Glomerular visceral epithelial cell (primary cell): ENCODE results near the gene NOL8.

ENCODE experiments used
- DNase-seq: peaks from one replicate; pipeline ENCODE4 v3.0.0-alpha.2; 2016; ENCODE audit errors: extremely low spot score

The NOL8 gene

GRCh38 chr9:92312887-92313623 is 12.1 kb downstream of the NOL8 start:
- no peak for DNase-seq

DNA sequence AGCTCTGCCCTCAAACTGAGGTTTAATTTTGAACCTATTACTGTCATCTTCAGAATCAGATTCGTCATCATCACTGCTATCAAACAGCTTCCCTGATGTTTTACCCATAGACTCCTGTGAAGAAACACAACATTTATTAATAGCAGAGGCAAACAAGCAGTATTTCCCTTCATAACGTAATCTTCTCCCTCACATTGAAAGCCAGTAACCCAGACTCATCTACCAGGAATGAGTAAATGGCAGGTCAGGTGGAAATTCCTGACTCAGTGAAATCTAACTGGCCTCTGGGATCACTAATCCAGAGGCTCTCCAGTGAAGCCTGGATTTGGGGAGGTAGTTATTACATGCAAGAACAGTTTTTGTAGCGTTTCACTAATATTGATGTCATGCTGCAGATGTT is 14.6 kb downstream of the NOL8 start:
- DNase-seq, result no peak

GRCh38 chr9:92308893-92309292 is 16.3 kb downstream of the NOL8 start:
- no peak for DNase-seq

DNA sequence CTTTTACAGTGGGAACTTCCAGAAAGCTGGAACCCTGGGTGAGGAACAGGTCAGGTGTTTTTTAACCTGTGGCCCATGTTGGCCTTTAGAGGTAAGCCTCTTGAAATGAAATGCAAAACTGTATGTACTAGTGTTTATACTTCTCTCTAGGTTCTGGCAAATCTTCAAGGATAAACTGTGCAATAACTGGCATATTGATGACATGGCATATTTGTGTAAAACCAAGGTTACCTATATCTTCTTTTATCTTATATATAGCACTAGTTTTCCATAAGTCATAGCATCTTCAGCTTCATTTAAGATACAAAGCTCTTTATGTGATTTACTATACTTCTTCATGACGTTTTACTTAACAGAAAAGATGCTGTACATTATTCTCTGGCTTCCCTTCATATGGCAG is 24.2 kb downstream of the NOL8 start:
- no peak for DNase-seq

DNA sequence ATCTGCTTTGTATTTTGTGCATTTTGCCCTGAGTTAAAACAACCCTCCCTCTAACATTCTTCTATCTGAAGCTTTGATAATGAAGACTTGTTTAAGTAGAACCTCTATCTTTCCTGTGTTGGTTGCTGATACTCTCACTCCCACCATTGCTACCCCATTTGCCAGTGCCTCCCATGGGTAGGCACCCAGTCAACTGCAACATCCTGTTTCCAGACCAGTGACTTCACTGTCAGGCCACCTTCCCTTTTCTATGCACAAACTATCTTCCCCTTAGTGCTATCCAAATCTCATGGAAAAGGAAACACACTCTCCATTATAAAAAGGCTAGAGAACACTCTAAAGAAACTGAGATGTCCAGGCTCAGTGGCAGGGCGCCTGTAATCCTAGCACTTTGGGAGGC is 26.0 kb downstream of the NOL8 start:
- DNase-seq, result no peak

GRCh38 chr9:92298036-92298435 is 27.1 kb downstream of the NOL8 start:
- no peak for DNase-seq

DNA sequence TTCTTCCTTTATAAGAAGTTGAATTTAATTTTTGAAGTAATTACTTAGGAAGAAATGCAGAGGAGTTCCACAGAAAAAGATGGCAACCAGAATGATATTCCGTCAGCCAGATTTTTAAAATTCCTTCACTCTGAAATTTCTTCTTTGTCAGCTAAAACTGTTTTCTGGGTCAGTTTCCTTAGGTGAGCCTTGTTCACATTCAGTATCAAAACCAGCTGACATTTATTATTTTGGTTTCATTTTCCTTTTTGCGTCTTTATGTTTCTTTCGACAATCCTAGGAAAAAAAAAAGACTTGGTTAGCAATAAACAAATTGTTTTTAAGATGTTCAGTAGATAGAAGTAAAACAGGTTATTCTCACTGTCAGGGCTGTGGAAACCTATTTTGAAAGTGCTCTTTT is 27.5 kb downstream of the NOL8 start:
- no peak for DNase-seq

- DNase-seq, result no peak
Observed at GRCh38 chr9:92295827-92296258, 29.3 kb downstream of the NOL8 start.

- DNase-seq, result no peak
Observed at GRCh38 chr9:92295240-92295790, 29.8 kb downstream of the NOL8 start.

DNA sequence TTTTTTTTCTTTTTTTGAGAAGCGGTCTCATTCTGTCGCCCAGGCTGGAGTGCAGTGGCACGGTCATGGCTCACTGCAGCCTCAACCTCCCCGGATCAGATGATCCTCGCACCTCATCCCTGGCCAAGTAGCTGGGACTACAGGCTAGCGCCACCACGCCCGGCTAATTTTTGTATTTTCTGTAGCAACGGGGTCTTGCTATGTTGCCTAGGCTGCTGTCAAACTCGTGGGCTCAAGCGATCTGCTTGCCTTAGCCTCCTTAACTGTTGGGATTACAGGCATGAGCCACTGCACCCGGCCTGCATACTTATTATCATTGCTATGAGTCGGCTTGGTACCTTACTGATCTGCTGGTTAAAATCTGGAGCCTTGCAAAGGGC is 30.9 kb downstream of the NOL8 start:
- peak; percentile 21 for DNase-seq

DNA sequence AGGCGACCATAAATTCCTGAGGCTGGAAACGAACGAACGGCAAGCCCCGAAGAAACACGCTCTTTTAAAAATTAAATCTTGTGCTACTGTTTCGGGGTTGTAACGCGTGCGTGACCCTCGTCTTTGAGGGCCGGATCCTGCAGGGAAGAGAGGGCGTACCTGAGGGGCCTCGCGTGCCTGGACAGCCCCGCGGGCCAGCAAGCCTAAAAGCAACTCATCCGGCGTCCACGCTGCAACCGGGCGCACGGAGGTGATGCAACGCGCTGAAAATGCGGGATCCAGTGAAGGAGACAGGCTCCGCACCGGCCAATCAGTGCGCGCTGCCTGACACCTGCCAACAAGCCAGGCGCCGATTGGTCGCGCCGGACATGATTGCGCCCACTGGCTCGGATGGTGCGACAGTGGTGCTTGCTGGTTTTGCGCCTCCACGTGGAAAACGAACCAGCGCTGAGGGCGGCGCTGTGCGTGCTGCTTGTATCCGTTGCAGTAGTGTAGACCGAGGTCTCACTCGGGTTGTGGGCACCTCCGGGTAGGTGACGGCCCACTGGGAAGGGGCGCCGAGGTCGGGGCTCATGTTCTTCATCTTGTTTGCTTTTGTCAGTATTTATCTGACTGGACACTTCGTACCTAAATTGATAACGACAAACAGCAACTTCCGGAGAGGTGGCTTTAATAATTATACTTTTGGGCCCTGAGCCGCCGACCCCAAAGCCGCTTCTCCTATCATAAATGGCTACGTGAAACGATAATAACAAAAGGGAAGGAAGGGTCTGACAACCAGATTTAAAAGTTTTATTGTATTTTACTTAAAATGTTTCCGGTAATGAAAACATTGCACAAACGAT is 31.5 kb downstream of the NOL8 start, which contains the start of gene IARS1:
Gene IARS1, minus strand, starts transcription at position 246 of the 845 bp plus-strand sequence. CDS start 4,278 bp downstream, outside the sequence.
- peak; percentile 98 for DNase-seq

GRCh38 chr9:92293075-92293354 is 32.1 kb downstream of the NOL8 start:
- DNase-seq, result no peak

DNA sequence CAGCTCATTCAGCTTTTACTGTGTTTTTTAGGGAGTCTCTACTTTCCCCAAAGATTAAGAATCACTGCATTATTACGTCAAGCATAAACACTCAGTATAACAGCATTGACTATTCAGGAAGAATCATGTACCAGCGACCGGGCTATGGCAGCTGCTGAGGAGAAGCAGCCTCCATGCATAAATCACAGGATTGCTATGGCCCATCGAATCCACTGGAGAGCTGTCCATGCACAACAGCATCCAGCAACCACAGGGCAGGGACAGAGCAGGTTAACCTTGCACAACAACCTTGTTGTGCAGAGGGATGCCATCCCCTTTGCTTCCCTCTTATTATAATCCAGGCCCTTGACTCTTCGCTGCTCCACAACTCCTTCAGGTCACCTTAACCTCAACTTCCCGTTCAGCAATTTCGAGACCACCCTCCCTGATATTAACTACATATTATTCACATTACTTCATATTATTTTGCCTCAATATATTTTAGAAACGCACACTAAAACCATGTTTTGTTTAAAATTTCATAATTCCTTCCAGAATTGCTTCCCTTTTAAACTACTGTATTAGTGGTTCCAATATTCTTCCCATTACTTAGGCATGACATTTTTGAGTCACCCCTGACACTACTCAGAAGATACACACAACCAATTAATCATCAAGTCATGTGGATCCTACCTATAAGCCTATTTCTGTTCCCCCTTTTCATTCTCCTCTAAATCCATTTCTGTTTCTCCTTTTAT is 32.6 kb downstream of the NOL8 start:
- DNase-seq, result peak; percentile 26

DNA sequence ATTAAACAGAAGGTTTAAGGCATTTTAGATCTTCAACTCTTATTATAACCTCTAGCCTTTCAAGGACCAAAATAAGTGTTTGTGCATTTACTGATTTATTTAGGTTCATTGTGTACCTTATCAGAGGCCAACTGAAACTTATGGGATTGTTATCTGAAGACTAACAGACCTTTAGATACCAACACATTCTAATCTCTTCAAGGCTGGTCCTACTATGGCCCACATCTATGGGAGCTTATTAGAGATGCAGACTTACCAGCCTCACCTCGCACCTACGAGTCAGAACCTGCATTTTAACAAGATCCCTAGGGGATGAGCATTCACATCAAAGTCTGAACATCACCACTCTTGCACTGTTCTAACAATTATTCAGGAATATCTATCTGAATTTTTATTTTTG is 33.6 kb downstream of the NOL8 start:
- DNase-seq, result no peak

DNA sequence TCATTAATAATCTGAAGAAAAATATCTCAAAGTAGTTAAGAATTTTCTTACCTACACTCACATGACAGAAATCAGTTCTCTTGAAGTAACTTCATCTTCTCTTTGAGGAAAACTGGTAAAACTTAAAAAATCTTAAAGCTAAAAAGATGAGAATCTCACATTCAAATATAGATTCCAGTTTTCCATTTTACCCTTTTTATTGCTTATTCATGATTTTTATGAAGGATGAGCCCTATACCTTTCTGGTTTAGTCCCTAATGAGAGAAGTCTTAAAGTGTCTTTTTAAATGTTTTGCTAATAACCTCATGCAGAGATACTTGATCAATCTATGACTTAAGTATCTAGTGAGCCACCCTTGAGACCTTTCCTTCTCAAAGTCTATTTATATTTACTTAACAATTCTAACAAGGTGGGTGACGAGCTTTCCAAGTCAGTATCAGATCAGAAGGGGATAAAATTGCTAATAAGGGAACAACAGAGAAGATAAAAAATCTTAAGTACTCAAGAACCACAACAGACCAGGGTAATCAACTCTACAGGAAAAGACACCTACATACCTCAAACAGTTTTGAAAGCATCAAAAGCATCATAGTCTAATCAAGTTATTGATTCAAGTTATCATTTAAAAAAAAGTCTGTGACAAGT is 34.2 kb downstream of the NOL8 start:
- DNase-seq, result no peak

DNA sequence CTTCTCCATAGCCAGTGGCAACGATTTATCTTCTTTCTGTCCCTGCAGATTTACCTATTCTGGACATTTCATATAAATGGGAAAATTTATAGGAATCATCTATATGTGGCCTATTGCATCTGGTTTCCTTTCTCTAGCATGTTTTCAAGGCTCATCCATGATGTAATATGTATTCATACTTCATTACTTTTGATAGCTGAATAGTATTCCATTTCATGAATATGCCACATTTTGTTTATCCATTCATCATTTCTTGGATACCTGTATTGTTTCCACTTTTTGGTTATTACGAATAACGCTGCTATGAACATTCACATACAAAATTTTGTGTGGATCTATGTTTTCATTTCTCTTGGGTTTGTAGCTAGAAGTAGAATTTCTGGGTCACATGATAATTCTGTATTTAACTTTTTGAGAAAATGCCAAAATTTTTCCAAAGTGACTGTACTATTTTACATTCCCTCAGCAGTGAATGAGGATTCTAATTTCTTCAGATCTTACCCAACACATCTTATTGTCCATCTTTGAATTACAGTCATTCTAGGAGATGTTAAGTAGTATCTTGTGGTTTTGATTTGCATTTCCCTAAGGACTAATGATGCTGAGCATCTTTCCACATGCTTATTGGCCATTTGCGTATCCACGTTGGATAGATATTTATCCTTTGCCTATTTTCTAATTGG is 35.3 kb downstream of the NOL8 start:
- DNase-seq, result no peak

DNA sequence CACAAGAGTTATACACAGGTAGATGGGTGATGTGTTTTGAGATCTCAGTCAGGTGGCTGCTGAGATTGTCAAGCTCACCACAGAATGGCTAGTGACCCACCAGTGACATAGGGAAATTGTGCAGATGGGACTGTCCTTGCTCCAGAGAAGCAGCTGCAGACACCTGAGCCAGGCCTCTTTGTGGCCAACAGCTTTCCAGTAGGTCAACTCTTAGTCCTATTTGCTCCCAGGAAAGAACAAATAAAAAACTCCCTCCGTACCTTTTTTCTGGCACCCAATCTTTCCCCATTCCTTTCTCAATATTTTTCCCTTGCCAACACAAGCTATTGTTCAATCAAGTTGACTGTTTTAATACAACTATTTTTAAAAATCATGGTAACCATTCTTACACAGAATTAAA is 45.8 kb downstream of the NOL8 start:
- no peak for DNase-seq

DNA sequence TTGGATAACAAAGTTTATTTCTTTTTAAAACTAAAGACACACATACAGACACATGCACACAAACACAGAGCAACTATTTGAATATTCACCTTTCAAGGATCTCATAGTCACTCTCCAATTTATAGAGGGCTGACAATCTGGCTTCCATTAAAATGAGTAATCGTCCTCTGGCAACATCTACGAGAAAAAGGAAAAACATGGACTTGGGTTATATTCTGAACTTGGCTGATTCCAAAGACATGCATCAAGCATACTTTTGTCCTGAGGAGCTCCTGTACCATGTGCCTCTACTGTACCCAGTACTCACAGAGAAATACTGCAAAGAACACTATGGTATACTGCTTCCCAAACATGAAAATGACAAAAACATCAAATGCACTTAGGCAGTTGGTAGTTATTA is 47.0 kb downstream of the NOL8 start:
- no peak for DNase-seq

DNA sequence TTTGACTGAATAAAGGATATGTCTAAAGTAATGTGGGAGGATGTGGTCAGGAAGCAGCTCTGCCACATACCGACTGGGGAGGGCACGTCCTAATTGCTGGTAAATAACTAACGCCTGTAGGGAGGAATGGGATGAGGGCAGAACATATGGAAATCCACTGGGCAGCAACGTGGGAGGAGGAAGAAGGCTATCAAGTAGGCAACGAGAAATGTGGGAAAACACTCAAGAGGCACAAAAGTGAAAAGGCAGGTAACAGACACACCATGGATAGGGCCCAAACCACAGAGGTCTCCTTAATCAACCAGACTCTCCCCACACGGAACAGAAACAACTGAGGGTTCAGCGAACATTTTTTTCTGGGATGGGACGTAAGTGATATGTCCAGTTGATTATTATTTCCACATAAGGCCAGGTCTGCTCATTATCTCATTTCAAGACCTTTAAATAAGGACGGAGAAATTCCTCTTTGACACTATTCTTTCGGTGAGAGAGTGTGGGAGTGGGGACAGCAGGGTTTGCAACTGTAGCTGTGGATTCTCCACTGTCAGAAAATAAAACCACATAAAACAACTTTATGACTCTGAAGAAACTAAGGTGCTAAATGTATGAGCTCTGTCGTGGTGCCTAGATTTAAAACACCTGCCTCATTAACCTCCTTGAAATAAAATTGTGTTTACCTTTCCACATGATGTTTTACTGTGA is 48.7 kb downstream of the NOL8 start:
- DNase-seq, result peak; percentile 30

DNA sequence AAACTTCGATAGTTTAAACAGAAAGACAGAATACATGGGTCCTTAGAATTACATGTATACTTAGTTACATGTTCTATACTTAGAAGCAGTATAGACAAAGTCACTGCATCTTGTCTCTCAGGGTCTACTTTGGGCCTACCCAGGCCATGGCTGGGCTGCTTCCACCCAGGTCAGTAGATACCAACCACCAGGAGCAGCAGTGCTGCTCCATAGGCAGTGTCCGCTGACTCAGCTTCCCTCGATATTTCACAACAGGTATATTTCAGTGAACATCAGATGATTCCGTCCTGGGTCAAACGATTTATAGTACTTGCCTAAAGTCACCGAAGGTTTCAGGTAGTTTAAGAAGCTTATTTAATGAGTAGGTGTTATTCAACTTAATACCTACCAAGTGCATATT is 49.6 kb downstream of the NOL8 start:
- DNase-seq, result no peak

- no peak for DNase-seq
Observed at GRCh38 chr9:92270511-92270910, 54.6 kb downstream of the NOL8 start.
